NCI-H2196 (cell line): ENCODE measurements around the gene TOE1.
A peak's percentile ranks its signal among the peaks of the same experiment; 100 is the strongest.
"Not testable (repeated sequence)": the region's sequence is repeated elsewhere in the genome, so short reads cannot be mapped to it uniquely, and the experiment has no call there.

Experiments used
- DNase-seq: peaks from one replicate; lab custom pipeline; 2025; ENCODE audit not compliant: unreplicated experiment; lab: John Stamatoyannopoulos, UW

Gene TOE1

GRCh38 chr1:45339789-45340558, at the start of gene TOE1, which contains the start of gene MUTYH:
TOE1 (plus strand) TSS chr1:45340170; CDS start chr1:45340253, 83 bp downstream.
MUTYH (minus strand) TSS chr1:45340440; CDS start chr1:45334505, 5,935 bp downstream.
- peak; percentile 94 for DNase-seq

- DNase-seq: not testable (repeated sequence)
Measured at GRCh38 chr1:45291002-45291401, 49.0 kb upstream of the TOE1 start.

- no peak for DNase-seq
Measured at GRCh38 chr1:45291716-45292115, 48.3 kb upstream of the TOE1 start.

DNA sequence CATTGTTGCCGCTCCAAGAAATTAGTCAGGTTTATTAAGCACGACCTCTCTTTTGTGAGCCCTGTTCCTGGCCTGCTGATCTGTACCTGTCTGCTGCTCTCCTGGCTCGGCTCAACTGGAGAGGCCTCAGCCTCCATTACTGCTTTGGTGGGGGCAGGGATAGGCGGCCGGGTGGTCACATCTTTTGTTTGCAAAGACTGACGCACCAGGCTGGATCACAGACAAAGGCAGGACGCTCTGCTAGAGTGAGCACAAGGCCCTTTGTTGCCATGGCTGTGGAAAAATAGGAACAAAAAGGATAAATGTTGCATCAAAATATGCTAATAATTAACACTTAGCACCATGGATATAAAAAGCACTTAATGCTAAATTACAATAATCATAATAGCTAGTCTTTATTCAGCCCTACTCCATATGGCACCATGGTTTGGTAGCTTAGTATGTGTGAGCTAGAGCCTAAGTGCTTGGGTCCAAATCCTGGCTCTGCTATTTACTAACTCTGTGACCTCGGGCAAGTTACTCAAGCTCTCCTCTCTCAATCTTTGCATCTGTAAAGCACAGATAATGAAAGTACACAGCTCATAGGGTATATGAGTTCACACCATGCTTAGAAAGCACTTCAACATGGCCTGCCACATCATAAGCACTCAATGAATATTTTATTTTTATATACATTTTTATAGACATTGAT, 42.2 kb upstream of the TOE1 start:
- DNase-seq: no peak

DNA sequence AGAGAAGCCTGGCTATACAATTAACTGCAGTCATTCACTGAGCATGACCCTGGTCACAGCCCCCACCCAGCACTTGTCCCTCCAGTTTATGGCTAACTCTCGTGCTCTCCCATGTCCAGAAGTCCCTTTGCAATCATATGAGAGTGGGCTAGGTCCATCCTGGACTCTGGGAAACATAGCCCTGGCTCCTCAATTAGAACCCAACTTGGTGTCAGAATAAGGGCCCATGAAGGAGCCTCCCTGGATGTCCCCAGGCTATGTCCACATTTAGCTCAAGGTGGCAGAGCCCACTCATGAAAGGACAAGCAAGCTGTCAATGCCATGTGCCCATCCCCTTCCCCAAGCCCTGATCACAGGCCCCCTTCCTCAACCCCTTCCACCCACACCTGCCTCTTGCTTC, 40.7 kb upstream of the TOE1 start:
- no peak for DNase-seq

DNA sequence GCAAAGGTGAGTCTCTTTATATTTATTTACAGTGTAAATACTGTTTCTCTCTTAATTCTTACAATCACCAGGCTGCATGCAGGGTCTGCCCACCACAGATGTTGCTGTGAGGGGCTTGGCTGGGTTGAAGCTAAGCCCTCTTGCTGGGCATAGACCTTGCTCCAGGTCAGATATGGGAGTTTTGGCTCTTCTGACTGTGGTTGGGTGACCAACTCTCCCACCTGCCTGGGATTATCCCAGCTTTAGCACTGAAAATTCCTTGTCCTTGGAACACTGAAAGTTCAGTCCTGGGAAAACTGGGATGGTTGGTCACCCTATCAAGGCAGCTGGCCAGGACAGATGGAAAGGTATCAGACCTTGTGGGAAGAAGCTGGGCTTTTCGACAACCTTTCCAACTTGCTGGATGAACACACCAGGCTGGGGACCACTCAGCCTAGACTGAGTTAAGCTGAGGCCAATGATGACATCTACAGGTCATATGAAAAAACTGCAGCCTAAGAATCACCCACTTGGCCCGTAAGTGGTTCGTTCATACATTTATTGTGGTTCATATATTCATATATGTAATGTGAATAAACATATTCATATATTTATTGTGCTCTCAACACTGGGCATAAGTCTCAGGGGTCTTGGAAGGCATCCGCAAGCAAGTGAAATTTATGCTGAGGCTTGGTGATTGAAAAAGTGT, 39.8 kb upstream of the TOE1 start:
- peak; percentile 74 for DNase-seq

DNA sequence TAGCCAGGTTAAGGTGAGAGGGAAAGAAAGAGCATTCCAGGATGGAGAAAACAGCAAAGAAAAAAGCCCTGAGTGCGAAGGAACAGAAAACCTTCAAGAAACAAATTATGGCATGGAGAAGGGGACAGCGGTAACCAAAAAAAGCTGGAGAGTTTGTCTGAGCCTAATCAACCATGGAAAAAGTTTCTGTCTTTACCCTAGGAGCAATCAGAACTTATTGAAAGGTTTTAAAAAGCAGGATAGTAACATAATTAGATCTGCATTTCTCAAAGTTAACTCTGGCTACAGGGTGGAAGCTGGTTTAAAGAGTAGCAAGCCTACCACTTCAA, 39.3 kb upstream of the TOE1 start:
- DNase-seq: no peak

GRCh38 chr1:45302505-45303150, 37.3 kb upstream of the TOE1 start:
- DNase-seq: no peak

DNA sequence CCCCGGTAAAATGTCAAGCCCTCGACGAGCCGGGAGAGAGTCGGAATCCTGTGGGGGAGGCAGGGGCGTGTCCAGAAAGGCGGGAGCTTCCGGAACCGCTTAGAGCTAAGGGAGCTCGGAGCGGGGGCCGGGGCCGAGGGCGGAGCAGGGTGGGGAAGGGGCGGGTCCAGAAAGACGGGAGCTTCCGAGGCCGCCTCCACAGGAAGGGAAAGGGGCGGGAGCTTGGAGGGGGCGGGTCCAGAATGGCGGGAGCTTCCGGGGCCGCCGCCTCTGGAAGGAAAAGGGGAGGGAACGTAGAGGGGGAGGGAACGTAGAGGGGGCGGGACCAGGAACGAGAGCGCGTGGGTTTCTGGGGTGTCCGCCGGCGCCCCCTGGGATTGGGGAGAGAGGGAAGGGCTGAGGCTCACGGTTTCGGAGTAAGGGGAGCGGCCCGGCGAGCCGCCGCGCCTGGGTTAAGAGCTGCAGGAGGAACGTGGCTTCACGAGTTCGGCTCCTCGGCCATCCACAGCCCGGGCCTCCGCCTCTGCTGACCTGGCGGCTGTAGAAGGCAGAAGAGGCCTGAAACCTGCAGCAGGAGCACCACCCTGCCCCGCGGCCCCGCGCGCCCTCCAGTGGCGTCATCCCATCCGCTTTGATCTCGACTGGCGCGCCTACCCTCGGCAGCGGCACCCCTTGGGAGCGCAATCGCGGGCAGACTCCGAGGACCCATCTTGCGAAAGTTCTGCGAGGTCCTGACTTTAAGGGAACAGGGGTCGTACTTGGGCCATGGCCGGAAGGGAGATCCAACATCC, 36.3 kb upstream of the TOE1 start:
- DNase-seq: peak; percentile 97

GRCh38 chr1:45304311-45305081, 35.5 kb upstream of the TOE1 start:
- peak; percentile 68 for DNase-seq

DNA sequence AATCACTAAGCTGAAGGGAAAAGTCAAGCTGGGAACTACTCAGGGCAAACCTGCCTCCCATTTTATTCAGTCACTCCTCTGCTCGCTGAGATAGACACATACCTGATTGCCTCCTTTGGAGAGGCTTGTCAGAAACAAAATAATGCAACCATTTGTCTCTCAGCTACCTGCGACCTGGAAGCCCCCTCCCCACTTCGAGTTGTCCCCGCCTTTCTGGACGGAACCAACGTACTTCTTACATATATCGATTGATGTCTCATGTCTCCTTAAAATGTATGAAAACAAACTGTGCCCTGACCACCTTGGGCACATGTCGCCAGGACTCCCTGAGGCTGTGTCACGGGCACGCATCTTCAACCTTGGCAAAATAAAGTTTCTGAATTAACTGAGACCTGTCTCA, 34.7 kb upstream of the TOE1 start:
- DNase-seq: no peak

GRCh38 chr1:45306319-45306718, 33.7 kb upstream of the TOE1 start:
- DNase-seq: no peak

DNA sequence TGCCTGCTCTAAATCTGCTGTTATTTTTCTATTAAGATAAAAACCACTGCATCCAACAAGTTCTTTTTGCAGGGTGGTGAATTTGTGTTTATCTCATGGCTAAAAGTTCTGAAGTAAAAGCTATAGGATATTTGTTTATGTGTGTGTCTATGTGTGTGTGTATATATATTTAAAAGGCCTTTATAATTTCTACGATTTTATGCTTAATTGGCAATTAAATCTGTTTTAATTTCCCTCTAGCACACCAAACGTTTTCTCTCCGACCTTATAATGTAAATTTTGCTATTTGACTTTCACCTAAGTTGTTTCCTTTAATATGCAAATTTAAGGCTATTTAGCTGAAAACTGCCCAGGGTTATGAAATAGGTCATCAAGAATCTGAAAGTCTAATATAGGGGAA, 33.1 kb upstream of the TOE1 start:
- no peak for DNase-seq

DNA sequence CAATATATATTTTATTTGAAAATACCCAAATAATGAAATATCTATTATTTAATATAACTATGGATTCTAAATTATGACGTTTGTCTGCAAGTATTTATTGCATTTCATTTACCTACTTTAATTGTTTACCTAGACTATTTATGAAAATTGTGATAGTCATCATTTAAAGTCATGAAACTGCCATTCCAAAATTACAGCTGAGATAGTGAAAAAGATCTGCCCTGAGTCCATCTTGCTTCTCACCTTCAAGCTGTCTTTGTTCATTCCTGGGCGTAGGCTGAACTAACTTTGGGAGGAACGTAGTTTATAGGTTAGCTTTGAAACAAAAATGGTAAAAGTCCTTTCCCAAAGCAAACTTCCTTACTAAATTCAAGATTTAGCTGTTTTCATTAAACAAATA, 25.7 kb upstream of the TOE1 start:
- DNase-seq: no peak

DNA sequence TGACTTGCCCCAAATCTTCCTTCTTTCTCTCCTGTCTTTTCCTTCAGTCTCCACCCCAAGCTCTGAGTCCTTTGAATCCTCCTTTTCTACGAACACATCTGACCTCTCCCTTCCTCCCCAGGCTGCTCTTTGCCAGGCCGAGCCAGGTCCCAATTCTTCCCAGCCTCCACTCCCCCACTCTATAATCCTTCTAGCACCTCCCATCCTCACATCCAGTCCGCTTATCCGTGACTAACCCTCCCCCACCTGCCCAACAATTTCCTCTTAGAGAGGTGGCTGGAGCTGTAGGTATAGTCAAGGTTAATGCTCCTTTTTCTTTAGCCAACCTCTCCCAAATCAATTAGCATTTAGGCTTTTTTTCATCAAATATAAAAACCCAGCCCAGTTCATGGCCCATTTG, 22.8 kb upstream of the TOE1 start:
- DNase-seq: no peak

DNA sequence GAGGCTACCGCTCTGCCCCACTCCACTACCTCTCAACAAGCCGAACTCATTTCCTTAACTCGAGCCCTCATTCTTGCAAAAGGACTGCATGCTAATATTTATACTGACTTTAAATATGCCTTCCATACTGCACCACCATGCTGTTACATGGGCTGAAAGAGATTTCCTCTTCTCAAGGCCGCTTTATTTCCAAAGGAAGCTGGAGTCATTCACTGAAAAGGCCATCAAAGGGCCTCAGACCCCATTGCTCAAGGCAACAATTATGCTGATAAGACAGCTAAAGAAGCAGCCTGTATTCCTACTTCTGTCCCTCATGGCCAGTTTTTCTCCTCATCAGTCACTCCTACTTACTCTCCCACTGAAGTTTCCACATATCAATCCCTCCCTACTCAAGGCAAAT, 20.2 kb upstream of the TOE1 start:
- no peak for DNase-seq

DNA sequence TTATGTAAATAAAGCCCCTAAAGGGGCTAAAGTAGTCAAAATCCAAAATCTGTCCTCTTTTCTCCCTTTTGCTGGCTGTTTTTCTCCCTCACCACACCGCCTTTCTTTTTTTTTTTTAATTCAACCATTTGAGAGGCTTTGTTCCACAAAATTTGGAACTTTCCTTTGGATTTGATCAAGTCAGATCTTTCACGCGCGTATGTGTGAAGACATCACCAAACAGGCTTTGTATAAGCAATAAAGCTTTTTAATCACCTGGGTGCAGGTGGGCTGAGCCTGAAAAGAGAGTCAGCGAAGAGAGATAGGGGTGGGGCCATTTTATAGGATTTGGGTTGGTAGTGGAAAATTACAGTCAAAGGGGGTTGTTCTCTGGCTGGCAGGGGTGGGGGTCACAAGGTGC, 18.5 kb upstream of the TOE1 start:
- DNase-seq: no peak

DNA sequence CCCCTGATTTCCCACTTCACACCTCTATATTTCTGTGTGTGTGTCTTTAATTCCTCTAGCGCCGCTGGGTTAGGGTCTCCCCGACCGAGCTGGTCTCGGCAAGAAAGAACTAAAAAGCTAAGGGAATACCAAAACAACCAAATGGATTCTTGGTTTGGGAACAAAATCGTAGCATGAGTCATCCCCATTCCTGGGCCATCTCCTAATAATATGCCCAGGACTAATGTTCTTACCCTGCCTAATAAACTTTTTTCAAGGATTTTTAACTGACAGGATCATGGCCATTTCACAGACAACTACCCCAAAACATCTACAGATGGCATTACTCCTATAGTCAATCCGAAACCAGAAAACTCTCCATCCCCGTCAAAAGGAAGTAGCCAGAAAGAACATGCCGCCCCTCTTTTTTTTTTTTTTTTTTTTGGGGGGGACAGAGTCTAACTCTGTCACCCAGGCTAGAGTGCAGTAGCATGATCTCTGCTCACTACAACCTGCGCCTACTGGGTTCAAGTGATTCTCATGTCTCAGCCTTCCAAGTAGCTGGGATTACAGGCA, 17.4 kb upstream of the TOE1 start:
- no peak for DNase-seq

DNA sequence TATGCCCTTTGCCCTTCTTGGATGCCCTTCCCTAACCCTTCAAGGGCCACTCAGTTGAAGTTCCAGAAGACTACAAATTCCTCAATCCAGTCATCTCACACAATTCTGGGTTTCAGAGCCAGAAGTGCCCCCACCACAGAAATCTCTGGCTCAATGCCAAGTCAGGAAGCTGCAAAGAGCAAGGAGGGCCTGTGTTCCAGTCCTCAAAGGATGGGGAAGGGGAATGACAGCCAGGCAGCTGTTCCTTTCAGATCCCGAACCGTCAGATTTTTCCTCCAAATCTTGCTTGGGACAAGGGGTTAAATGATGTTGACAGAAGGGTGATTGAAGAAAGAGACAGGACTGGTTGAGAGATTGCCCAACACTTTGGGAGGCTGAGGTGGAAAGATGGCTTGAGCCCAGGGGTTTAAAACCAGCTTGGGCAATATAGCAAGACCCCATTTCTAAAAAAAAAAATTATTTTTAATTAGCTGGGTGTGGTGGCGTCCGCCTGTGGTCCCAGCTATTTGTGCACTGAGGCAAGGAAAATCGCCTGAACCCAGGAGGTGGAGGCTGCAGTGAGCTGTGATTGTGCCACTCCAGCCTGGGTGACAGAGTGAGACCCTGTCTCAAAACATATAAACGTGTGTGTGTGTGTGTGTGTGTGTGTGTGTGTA, 14.0 kb upstream of the TOE1 start:
- no peak for DNase-seq
